ENCODE data around the gene ADRA1B.

The ADRA1B gene

DNA sequence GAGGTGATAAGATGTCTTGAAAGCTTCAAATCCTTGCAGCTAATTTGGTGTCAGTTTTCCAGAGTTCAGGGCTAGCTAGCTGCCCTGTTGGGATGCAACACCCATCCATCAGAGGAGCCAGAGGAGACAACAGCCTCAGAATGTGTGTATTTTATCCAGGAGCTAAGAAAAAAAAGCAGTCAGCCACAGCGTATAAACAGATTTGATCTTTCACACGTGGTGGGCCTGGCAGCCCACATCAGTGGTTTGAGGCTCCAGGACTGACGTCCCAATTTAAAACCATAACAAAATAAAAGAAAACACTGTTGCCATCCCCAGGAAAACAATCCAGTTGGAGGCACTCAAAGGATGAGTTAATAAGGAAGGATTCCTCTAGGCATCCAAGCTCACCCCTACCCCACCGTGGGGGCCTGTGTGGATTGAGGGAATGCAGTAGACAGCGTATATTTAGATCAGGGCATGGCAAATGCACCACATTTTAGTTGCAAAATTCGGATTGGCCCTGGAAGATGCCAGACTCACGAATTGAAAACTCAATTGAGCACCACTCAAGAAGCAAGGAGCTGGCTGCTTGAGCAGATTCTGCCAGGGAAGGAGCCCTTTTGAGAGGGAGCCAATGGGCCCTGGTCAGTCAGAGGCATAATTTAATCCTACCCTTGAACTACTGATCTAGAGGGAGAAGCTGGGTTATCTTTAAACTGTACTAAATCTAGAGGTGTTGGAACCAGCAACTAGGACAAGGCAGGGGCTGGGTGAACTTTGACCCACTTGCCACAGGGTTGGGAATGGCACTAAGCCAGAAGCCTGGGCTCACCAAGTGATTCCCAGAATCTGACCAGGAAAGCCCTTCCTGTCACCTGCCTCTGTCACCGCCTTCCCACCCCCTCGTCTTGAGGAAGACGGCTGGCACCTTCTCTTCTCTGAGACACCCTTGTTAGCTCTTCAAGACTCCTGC lies 17.5 kb downstream of the ADRA1B start:
- no peak for DNase-seq
- Histone ChIP-seq H3K9me3 (ENCODE audit: severe bottlenecking) (no peaks in the 10 kb centered on the region), H3K4me3 (ENCODE audit: low read depth, low read length) (no peak overlapping the region), H3K36me3 (no peaks in the 10 kb centered on the region), H3K27me3 (ENCODE audit: insufficient read depth, low read depth, severe bottlenecking) (no peaks in the 10 kb centered on the region), H3K27ac (no peak overlapping the region)
- TF ChIP-seq, protein P1, sequence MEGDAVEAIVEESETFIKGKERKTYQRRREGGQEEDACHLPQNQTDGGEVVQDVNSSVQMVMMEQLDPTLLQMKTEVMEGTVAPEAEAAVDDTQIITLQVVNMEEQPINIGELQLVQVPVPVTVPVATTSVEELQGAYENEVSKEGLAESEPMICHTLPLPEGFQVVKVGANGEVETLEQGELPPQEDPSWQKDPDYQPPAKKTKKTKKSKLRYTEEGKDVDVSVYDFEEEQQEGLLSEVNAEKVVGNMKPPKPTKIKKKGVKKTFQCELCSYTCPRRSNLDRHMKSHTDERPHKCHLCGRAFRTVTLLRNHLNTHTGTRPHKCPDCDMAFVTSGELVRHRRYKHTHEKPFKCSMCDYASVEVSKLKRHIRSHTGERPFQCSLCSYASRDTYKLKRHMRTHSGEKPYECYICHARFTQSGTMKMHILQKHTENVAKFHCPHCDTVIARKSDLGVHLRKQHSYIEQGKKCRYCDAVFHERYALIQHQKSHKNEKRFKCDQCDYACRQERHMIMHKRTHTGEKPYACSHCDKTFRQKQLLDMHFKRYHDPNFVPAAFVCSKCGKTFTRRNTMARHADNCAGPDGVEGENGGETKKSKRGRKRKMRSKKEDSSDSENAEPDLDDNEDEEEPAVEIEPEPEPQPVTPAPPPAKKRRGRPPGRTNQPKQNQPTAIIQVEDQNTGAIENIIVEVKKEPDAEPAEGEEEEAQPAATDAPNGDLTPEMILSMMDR (IDR thresholded peaks at IDR 0.05; ENCODE audit: low read depth, low read length): no peak

DNA sequence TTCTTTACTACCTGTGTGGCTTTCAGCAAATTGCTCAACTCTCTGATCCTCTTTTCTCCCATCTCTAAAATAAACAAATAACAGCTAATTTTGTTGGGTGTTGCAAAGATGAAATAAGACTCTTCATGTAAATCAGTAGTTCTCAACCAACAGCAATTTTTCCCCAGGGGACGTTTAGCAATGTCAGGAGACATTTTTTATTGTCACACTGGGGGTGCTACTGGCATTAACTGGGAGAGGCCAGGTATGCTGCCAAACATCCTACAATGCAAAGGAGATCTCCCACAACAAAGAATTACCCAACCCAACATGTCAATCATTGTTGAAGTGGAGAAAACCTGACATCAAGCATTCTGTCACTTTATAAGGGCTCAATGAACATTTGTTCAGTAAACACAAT lies 19.7 kb downstream of the ADRA1B start:
- H3K27me3 ChIP-seq (ENCODE audit: insufficient read depth, low read depth, severe bottlenecking): no peaks in the 10 kb centered on the region
- H3K36me3 ChIP-seq: no peaks in the 10 kb centered on the region
- no peak overlapping the region for H3K27ac ChIP-seq
- no peaks in the 10 kb centered on the region for H3K9me3 ChIP-seq (ENCODE audit: severe bottlenecking)
- no peak for DNase-seq
- no peak overlapping the region for H3K4me3 ChIP-seq (ENCODE audit: low read depth, low read length)
- TF ChIP-seq, protein P1 (IDR thresholded peaks at IDR 0.05; ENCODE audit: low read depth, low read length): no peak

DNA sequence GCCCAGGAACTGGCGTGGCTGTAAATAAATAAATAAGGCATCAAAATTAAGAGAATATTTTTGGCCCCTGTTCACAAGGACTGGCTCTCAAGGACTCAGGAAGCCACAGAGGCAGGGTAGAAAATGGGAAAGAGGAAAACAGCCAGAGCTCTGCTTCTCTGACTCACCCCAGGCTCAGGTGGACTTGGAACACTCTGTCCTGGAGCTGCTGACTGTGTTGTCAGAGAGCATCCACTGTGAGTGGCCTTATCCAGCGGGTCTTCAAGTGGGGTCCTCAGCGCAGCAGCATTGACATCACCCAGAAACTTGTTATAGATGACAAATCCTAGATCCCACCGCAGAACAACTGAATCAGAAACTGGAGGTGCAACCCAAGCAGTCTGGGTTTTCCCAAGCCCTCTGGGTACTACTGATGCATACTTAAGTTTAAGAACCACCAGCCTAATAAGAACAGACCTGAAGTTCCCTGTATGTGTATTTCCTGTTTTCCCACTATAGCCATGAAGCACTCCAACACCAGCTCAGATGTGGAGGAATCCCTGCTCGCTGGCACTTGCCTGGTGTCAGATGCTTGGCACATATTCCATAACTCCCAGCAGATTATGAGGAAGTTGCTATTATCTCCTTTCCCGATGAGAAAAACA lies 20.5 kb downstream of the ADRA1B start:
- Histone ChIP-seq H3K4me3 (ENCODE audit: low read depth, low read length) (no peak overlapping the region), H3K36me3 (no peaks in the 10 kb centered on the region), H3K27ac (no peak overlapping the region), H3K9me3 (ENCODE audit: severe bottlenecking) (no peaks in the 10 kb centered on the region), H3K27me3 (ENCODE audit: insufficient read depth, low read depth, severe bottlenecking) (no peaks in the 10 kb centered on the region)
- DNase-seq: no peak
- TF ChIP-seq, protein P1 (IDR thresholded peaks at IDR 0.05; ENCODE audit: low read depth, low read length): no peak

DNA sequence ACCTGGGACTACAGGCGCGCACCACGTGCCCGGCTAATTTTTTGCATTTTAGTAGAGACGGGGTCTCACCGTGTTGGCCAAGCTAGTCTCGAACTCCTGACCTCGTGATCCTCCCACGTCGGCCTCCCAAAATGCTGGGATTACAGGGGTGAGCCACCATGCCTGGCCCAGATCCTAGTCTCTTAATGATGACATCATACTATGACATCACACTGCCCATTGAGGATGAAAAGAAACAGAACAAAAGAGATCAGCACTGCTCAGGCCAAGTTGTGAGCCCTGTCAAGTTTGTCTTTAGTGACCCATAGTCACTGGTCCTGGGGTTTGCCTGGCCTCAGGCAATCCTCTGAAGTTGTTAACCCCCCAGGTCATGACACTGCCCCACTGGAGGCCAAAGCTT lies 21.3 kb downstream of the ADRA1B start:
- Histone ChIP-seq H3K36me3 (no peaks in the 10 kb centered on the region), H3K27me3 (ENCODE audit: insufficient read depth, low read depth, severe bottlenecking) (no peaks in the 10 kb centered on the region), H3K4me3 (ENCODE audit: low read depth, low read length) (no peak overlapping the region), H3K27ac (no peak overlapping the region), H3K9me3 (ENCODE audit: severe bottlenecking) (no peaks in the 10 kb centered on the region)
- TF ChIP-seq, protein P1 (IDR thresholded peaks at IDR 0.05; ENCODE audit: low read depth, low read length): no peak
- no peak for DNase-seq

DNA sequence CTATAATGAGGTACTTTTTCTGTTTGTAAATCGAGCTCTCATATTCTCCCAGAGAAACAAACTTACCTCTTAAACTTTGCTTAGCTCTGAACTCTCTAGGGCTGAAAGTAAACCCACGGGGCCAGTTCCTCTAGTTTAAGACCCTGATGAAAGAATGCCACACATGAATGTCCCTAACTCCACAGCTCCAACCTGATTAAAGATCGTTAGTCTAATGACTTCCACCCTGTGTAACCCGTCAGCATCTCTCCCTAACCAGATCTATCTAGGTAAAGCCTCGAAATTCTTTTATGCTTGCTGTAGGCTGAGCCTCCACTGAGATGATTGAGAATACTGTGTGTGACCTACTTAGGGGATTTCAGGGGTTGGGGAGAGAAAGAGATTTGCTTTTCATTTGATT lies 27.0 kb downstream of the ADRA1B start:
- H3K36me3 ChIP-seq: no peaks in the 10 kb centered on the region
- H3K4me3 ChIP-seq (ENCODE audit: low read depth, low read length): no peak overlapping the region
- TF ChIP-seq, protein P1 (IDR thresholded peaks at IDR 0.05; ENCODE audit: low read depth, low read length): no peak
- no peak overlapping the region for H3K27ac ChIP-seq
- H3K27me3 ChIP-seq (ENCODE audit: insufficient read depth, low read depth, severe bottlenecking): no peaks in the 10 kb centered on the region
- DNase-seq: peak; percentile 22
- no peaks in the 10 kb centered on the region for H3K9me3 ChIP-seq (ENCODE audit: severe bottlenecking)
